ENCODE data around the gene MMUT.
A peak's percentile ranks its signal among the peaks of the same experiment; 100 is the strongest.
"Not testable (repeated sequence)": the region's sequence is repeated elsewhere in the genome, so short reads cannot be mapped to it uniquely, and the experiment has no call there.

Gene MMUT

DNA sequence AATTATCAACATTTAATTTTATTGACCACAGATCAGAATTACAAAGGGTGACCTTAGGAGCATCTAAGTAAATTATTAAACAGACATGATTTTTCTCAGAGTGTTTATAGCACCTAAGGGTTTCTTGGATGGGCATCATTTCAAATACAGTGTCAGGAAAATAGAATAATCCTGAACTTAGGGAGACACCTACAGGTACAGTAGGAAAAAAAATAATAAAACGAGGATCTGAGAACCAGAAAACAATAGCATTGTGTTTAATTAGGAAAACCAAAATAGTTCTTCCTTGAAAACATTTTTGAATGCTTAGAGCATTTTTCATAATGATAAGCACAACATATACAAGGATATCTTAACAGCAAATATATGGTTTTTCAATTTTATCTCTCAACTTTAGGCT lies 39.2 kb downstream of the MMUT start:
- DNase-seq (ENCODE audit: low read depth in 2 of 2), result no peak

DNA sequence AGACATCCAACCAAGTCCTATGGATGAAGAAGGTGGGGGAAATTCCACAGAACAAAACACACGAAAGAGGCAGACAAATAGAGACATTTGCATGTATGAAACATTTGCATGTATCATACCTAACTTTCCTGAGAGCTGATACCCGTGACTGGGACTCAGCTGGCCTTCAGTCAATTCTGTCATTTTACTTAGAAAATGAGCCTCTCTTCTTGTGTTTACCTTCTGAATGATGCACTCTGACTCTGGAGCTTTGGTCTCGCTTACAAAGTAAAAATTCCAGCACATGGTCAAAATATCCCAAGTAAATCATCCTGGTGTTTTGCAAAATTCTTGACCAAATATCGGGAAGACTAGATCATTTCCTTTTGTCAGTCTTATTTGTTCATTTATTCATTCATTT lies 46.9 kb downstream of the MMUT start:
- DNase-seq (ENCODE audit: low read depth in 2 of 2), result no peak

DNA sequence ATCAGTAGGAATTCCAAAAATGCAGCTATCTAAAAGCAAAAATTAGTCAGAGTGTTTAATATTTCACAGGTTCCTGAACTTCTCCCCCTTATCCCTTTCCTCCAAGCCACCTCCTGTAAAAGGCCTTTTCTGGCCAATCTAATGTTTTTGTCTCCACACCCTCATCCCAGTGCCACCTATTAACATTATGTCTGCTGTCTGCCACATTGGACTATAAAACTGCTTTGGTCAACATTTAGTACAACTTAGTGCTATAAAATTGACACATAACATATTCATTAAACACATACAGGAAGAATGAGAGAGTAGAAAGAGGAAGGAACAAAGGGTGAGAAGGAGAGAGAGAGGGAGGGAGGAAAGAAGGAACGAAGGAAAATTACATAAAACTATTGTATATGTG lies 47.7 kb downstream of the MMUT start:
- DNase-seq (ENCODE audit: low read depth in 2 of 2), result no peak

DNA sequence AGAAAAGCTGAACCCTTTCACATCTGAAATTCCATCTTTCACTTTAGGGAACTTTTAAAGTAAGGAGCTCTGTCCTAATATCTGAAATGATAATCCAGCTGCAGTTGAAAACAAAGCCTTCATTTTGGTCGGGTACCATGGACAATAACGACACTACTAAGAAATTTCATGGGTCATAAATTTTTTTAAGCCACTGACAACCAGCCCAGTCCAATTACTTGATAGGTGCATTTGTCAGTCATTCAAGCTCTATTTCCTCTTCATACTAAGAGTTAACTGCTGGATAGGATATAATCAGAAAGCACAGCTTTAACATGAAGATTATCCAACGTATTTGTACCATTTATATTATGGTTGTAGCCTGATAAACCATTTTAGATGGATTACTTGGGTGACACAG lies 52.5 kb downstream of the MMUT start:
- DNase-seq (ENCODE audit: low read depth in 2 of 2), result no peak

DNA sequence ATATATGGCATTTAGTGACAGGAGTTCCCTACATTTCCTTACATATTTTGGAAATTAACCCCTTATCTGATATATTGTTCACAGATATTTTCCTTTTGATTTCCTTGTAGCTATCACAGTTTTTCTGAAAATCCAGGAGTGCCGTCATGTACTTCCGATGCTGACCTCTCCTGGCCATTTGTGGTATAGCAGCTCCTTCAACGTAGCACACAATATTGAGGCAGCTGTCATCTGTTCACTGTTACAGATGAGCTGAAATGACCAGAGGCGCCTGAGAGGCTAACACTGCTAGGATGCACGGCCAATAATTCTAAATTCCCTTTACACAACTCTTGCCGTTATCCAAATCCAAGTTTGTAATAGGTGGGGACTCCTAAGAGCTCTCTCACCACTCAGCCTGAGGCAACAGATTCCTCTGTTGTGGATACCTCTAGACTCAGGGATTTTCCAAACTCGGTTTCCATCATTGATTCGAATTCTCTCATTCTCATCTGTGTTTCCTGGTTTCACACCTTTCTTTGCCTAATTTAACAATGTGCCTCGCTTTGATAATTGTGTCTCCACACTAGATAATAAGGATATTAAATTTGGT lies 53.0 kb downstream of the MMUT start:
- DNase-seq (ENCODE audit: low read depth in 2 of 2), result peak; percentile 22 to 36

DNA sequence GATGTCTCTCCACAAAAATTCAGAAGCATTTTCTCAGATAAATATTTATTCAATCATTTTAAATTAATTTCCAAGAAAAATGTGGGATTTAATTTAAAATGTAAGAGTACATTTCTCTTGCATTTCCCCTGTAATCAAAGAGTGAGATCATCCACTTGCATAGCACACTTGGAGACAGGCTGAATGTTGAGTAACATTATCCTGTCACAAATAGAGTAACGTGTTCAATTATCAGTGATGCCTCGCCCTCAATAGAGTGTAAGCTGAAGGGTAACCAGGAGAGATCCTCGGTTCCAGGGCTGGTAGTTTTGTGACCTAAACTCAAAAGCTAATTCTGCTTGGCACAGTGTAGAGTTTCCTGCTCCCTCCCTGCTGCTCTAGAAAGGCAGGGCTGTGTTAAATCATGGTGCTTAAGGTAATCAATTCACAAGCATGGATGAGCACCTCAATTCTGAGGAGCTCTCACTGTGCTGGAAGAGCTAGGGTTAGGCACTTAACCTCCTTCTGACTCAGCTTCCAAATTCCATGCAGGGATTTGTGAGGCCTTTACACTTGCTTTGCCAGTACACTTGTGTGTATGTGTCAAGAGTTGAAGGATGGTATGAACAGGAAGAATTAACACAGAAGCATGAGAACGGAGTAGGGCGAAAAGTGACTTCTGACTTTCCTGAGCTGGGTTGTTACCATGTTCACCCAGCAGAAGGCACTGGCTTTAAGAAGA lies 56.6 kb downstream of the MMUT start:
- DNase-seq (ENCODE audit: low read depth in 2 of 2), result no peak

DNA sequence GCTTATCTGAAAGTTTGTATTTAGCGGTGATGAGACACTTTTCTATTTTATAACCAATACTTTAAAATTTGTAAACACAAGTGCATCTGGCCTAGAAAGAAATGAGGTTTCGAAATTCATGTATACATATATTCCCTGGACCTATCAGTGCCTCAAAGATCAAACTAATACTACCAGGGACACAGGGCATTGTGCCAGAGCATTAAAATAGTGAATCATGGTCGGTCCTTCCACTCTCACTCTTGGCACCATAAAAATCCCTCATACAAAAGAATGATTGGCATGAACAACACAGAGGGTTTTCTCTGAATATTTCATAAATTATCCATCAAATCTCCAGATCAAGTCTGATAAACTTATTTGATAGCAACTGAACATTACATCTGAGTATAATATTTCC lies 62.0 kb downstream of the MMUT start:
- DNase-seq (ENCODE audit: low read depth in 2 of 2), result no peak

DNA sequence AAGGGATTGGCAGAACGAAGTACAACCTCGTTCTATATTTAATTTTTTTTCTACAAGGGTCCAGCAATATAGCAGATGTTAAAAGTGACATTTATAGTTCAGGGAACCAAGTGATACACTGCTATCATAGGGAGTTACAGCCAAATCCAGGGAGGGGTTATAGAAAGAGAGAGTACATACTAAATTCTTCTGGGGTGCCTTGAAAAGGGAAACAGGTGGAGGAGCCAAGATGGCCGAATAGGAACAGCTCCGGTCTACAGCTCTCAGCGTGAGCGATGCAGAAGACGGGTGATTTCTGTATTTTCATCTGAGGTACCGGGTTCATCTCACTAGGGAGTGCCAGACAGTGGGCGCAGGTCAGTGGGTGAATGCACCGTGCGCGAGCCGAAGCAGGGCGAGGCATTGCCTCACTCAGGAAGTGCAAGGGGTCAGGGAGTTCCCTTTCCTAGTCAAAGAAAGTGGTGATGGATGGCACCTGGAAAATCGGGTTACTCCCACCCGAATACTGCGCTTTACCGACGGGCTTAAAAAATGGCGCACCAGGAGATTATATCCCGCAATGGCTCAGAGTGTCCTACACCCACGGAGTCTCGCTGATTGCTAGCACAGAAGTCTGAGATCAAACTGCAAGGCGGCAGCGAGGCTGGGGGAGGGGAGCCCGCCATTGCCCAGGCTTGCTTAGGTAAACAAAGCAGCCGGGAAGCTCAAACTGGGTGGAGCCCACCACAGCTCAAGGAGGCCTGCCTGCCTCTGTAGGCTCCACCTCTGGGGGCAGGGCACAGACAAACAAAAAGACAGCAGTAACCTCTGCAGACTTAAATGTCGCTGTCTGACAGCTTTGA lies 76.2 kb downstream of the MMUT start:
- DNase-seq (ENCODE audit: low read depth in 2 of 2), result not testable (repeated sequence)

DNA sequence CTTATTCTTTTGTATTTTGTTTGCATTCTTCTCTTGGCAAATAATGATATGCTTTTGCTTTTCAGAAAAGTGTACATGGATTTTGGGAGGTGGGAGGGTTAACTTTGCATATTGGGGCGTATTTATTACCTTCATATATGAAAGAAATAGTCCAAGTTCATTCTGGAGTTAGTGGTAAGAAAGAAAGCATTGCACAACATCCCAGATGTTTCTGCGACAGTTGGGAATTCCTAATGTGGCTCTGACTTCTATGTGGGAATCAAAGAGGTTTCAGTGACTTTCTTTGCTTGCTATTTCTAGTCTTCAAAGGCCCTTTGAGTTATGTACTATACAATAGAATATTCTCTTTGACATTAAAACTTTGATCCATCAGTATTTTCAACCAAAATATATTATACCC lies 78.1 kb downstream of the MMUT start:
- no peak for DNase-seq (ENCODE audit: low read depth in 2 of 2)
